Osteoblast (primary cell): Measurements from ENCODE around the gene PAWR. TPM values are rescaled to one million over a fixed set of nuclear protein-coding genes. Genes with fewer than 3 reads are reported as not detected.

ENCODE experiments used
- DNase-seq: peaks from one replicate; pipeline ENCODE4 v3.0.0; 2011; ENCODE audit warnings: low spot score, mixed read lengths; ENCODE audit not compliant: insufficient read length; ENCODE audit errors: missing footprints
- H2AFZ ChIP-seq: 2 replicates; pipeline ENCODE4 v1.6.0; 2011; ENCODE audit warnings: mild to moderate bottlenecking, low read length
- H3K27ac ChIP-seq: 2 replicates; pipeline ENCODE4 v1.5.1; 2011; ENCODE audit warnings: mild to moderate bottlenecking, low read depth, low read length, moderate library complexity
- H3K27me3 ChIP-seq: 2 replicates; pipeline ENCODE4 v1.6.0; 2012; ENCODE audit warnings: mild to moderate bottlenecking, control low read depth, inconsistent platforms, low read length, moderate library complexity; ENCODE audit not compliant: insufficient read depth
- H3K36me3 ChIP-seq: 2 replicates; pipeline ENCODE4 v1.5.1; 2011; ENCODE audit warnings: mild to moderate bottlenecking, low read length, control low read depth, moderate library complexity; ENCODE audit not compliant: insufficient read depth
- H3K4me1 ChIP-seq: 2 replicates; pipeline ENCODE4 v1.5.1; 2011; ENCODE audit warnings: mild to moderate bottlenecking, low read length, control low read depth, moderate library complexity; ENCODE audit not compliant: insufficient read depth
- H3K4me2 ChIP-seq: 2 replicates; pipeline ENCODE4 v1.6.0; 2011; ENCODE audit warnings: mild to moderate bottlenecking, low read length; ENCODE audit not compliant: insufficient read depth
- H3K4me3 ChIP-seq: fragments of 200-600 bp; sonication (generic); 3 replicates; pipeline ENCODE4 v1.5.1; 2012; ENCODE audit warnings: mild to moderate bottlenecking, low read length, inconsistent platforms; ENCODE audit not compliant: insufficient read depth
- H3K79me2 ChIP-seq: 2 replicates; pipeline ENCODE4 v1.6.0; 2012; ENCODE audit warnings: mild to moderate bottlenecking, low read length, control low read depth, inconsistent platforms; ENCODE audit not compliant: insufficient read depth
- H3K9me3 ChIP-seq: 2 replicates; pipeline ENCODE4 v1.5.1; 2011; ENCODE audit warnings: low read depth, low read length, control low read depth
- H4K20me1 ChIP-seq: 2 replicates; pipeline ENCODE4 v1.6.0; 2012; ENCODE audit warnings: mild to moderate bottlenecking, low read length, control low read depth; ENCODE audit not compliant: insufficient read depth
- CTCF ChIP-seq: IDR thresholded peaks from 2 replicates; pipeline ENCODE4 v1.5.1; 2011; ENCODE audit warnings: mild to moderate bottlenecking, low read depth, low read length, moderate library complexity; ENCODE audit errors: extremely low read depth
- total RNA-seq: library from RNA; depleted of rRNA; stranded (reverse); fragments of >200 nt; gene quantifications from 2 replicates; pipeline ENCODE4 v1.2.3, GENCODE V29; 2012

Gene PAWR
- total RNA-seq, 1 donor, result 78.5 TPM

GRCh38 chr12:79706676-79707075 lies 15.9 kb upstream of the PAWR start:
- Histone ChIP-seq H3K4me1 (no peaks in the 10 kb centered on the region), H3K4me3 (no peak overlapping the region), H2AFZ (no peak overlapping the region), H3K4me2 (no peak overlapping the region), H3K27me3 (no peaks in the 10 kb centered on the region), H3K27ac (no peak overlapping the region), H3K79me2 (no peaks in the 10 kb centered on the region), H3K36me3 (no peaks in the 10 kb centered on the region), H4K20me1 (no peaks in the 10 kb centered on the region), H3K9me3 (no peaks in the 10 kb centered on the region)
- TF ChIP-seq CTCF, result no peak
- DNase-seq, result no peak

GRCh38 chr12:79706156-79706555 lies 15.4 kb upstream of the PAWR start:
- Histone ChIP-seq H4K20me1 (no peaks in the 10 kb centered on the region), H3K27me3 (no peaks in the 10 kb centered on the region), H3K79me2 (no peaks in the 10 kb centered on the region), H3K4me1 (no peaks in the 10 kb centered on the region), H3K36me3 (no peaks in the 10 kb centered on the region), H3K4me2 (no peak overlapping the region), H2AFZ (no peak overlapping the region), H3K9me3 (no peaks in the 10 kb centered on the region), H3K4me3 (no peak overlapping the region), H3K27ac (no peak overlapping the region)
- no peak for TF ChIP-seq CTCF
- no peak for DNase-seq

- no peak for TF ChIP-seq CTCF
- Histone ChIP-seq H3K27me3 (no peaks in the 10 kb centered on the region), H3K4me3 (no peak overlapping the region), H3K4me1 (no peaks in the 10 kb centered on the region), H3K9me3 (no peaks in the 10 kb centered on the region), H3K27ac (no peak overlapping the region), H3K36me3 (no peaks in the 10 kb centered on the region), H3K4me2 (no peak overlapping the region), H2AFZ (no peak overlapping the region), H4K20me1 (no peaks in the 10 kb centered on the region), H3K79me2 (no peaks in the 10 kb centered on the region)
- no peak for DNase-seq
Observed at GRCh38 chr12:79698966-79699365, 8.2 kb upstream of the PAWR start.

- TF ChIP-seq CTCF, result no peak
- H3K36me3 ChIP-seq, result no peaks in the 10 kb centered on the region
- H4K20me1 ChIP-seq, result no peaks in the 10 kb centered on the region
- no peak overlapping the region for H3K27ac ChIP-seq
- no peak overlapping the region for H3K4me3 ChIP-seq
- no peak overlapping the region for H2AFZ ChIP-seq
- DNase-seq, result no peak
- no peaks in the 10 kb centered on the region for H3K79me2 ChIP-seq
- no peaks in the 10 kb centered on the region for H3K27me3 ChIP-seq
- no peak overlapping the region for H3K4me2 ChIP-seq
- H3K9me3 ChIP-seq, result no peaks in the 10 kb centered on the region
- peaks cover 19% of the 10 kb centered on the region for H3K4me1 ChIP-seq
Observed at GRCh38 chr12:79696416-79696815, 5.7 kb upstream of the PAWR start.
